WERI-Rb-1 (cell line): Measurements from ENCODE around the gene SPATA20.
A peak's percentile ranks its signal among the peaks of the same experiment; 100 is the strongest.

Source experiments
- DNase-seq: peaks from one replicate; pipeline ENCODE4 v3.0.0-alpha.2; 2020
- H3K27ac ChIP-seq: fragments of 250-450 bp; sonication (Bioruptor Pico); 2 replicates; pipeline ENCODE4 v1.5.1; 2020; ENCODE audit warnings: mild to moderate bottlenecking, moderate library complexity
- H3K27me3 ChIP-seq: fragments of 250-450 bp; sonication (Bioruptor Pico); 2 replicates; pipeline ENCODE4 v1.5.1; 2021; ENCODE audit warnings: mild to moderate bottlenecking, low read depth, moderate library complexity; ENCODE audit not compliant: insufficient read depth, severe bottlenecking
- H3K36me3 ChIP-seq: fragments of 250-450 bp; sonication (Bioruptor Pico); 2 replicates; pipeline ENCODE4 v1.5.1; 2020; ENCODE audit warnings: mild to moderate bottlenecking, moderate library complexity
- H3K4me3 ChIP-seq: 2 replicates; pipeline ENCODE4 v1.5.1; 2011; ENCODE audit warnings: low read depth, mild to moderate bottlenecking, control low read depth, low read length
- H3K9me3 ChIP-seq: fragments of 250-450 bp; sonication (Bioruptor Pico); 2 replicates; pipeline ENCODE4 v1.5.1; 2021; ENCODE audit warnings: mild to moderate bottlenecking, moderate library complexity; ENCODE audit not compliant: severe bottlenecking
- TF ChIP-seq, protein P1 (sequence below): IDR thresholded peaks from 2 replicates; pipeline ENCODE4 v1.5.1; 2011; ENCODE audit warnings: low read depth, mild to moderate bottlenecking, control low read depth, inconsistent platforms, low read length

Gene SPATA20

DNA sequence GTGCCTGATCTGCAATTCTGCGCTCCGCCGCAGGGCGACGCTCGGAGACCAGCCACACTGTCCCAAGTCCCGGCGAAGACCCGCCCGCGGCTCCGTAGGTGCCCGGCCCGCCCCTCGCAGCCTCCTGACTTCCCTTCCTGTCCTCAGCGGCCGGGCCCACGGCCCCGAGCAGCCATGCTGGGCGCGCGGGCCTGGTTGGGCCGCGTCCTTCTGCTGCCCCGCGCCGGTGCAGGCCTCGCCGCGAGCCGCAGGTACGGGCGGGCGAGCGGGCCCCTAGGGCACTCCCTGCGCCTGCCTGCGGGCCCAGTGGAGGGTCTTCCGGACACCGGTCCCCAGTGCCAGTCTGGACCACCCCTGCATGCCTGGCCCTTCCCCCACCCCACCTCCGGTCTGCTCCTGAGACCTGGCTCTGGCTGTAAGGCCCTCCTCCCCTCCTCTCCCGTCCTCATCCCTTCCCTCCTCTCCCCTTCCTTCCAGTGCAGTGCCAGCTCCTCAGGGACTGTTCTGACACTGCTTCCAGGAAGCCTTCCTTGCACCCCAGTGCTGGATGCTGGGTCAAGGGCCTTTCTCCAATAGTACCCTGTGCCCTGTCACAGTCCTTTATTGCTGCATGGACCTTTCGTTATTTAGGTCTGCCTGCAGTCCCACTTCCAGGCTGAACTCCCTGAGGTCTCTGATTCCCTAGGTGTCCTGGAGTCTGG lies at the start of gene SPATA20:
Gene SPATA20 (plus strand): TSS at position 140 of the 701 bp plus-strand sequence. CDS start 35 bp downstream, at position 175.
- Histone ChIP-seq H3K4me3 (peak within 1 kb of the TSS; percentile 37), H3K36me3 (peaks cover 6% of the 10 kb centered on the region), H3K27ac (peak within 1 kb of the TSS; percentile 77), H3K9me3 (no peaks in the 10 kb centered on the region), H3K27me3 (no peaks in the 10 kb centered on the region)
- DNase-seq, result peak; percentile 96
- TF ChIP-seq, protein P1, sequence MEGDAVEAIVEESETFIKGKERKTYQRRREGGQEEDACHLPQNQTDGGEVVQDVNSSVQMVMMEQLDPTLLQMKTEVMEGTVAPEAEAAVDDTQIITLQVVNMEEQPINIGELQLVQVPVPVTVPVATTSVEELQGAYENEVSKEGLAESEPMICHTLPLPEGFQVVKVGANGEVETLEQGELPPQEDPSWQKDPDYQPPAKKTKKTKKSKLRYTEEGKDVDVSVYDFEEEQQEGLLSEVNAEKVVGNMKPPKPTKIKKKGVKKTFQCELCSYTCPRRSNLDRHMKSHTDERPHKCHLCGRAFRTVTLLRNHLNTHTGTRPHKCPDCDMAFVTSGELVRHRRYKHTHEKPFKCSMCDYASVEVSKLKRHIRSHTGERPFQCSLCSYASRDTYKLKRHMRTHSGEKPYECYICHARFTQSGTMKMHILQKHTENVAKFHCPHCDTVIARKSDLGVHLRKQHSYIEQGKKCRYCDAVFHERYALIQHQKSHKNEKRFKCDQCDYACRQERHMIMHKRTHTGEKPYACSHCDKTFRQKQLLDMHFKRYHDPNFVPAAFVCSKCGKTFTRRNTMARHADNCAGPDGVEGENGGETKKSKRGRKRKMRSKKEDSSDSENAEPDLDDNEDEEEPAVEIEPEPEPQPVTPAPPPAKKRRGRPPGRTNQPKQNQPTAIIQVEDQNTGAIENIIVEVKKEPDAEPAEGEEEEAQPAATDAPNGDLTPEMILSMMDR, result peak; percentile 100

DNA sequence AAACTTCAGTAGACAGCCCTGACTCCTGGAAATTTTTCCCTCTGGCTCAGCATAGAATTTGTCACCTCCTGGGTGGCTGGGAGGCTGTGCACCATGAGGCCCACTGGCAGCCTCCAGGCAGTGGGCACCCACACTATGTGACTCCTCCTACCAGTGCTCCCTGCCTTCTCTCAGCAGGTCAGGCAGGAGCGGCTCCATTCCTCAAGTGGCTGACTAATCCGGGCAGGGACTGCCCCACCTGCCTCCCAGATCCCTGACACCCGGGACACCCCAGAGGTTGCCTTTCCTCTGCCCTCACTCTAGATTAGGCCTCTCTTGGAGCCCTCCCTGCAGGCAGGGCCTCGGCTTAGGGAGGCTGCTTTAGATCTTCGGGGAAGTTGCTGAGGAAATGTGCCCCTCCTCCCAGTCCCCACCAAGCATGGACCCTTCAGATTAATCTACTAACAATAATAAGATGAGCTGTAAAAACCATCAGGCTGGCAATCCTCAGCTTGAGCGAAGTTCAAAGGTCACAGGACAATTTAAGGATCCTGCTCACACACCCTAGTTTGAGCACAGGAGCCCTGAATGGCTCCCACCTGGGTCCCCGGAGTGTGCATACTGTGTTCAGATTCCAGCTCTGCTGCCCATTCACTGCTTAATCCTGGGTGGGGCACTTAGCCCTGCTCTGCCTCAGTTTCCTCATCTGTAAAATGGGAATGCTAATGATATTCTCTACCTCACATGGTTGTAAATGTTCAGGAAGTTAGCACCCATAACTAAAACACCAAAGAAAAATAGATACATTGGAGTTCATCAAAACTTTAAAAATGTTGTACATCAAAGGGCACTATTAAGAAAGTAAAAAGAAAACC lies 48.7 kb upstream of the SPATA20 start:
- no peaks in the 10 kb centered on the region for H3K27me3 ChIP-seq
- peak; percentile 54 for DNase-seq
- H3K4me3 ChIP-seq, result no peak overlapping the region

DNA sequence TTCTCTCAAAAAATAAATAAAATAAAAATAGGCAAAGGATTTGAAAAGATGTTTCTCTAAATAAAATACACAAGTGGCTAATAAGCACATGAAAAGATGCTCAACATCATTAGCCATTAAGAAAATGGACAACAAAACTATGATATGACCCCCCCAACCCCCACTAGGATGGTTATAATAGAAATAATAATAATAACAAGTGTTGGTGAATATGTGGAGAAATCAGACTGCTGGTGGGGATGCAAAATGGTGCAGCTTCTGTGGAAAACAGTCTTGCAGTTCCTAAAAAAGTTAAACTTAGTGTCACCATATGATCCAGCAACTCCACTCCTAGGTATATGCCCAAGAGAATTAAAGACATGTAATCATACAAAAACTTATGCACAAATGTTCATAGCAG lies 47.7 kb upstream of the SPATA20 start:
- no peak for DNase-seq
- Histone ChIP-seq H3K27me3 (no peaks in the 10 kb centered on the region), H3K27ac (no peak overlapping the region), H3K9me3 (peaks cover 3% of the 10 kb centered on the region), H3K4me3 (no peak overlapping the region), H3K36me3 (no peaks in the 10 kb centered on the region)
- TF ChIP-seq, protein P1, result no peak

More for the DNA sequence above, 48.7 kb upstream of the SPATA20 start:
- no peaks in the 10 kb centered on the region for H3K36me3 ChIP-seq
- peaks cover 3% of the 10 kb centered on the region for H3K9me3 ChIP-seq
- TF ChIP-seq, protein P1, result no peak
- no peak overlapping the region for H3K27ac ChIP-seq

DNA sequence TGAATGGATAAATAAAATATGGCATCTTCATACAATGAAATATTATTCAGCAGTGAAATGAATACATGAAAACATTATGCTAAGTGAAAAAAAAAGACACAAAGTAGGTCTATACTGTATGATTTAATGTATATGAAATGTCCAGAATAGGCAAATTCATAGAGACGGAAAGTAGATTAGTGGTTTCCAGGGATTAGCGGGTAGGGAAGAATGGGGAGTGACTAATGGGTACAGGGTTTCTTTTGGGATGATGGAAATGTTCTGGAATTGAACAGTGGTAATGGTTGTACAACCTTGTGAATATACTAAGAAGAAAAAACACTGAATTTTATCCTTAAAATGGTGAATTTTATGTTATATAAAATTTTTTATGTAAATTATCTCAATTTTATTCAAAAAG lies 47.3 kb upstream of the SPATA20 start:
- Histone ChIP-seq H3K9me3 (peaks cover 3% of the 10 kb centered on the region), H3K4me3 (no peak overlapping the region), H3K27ac (no peak overlapping the region), H3K27me3 (no peaks in the 10 kb centered on the region), H3K36me3 (no peaks in the 10 kb centered on the region)
- no peak for DNase-seq
- TF ChIP-seq, protein P1, result no peak

DNA sequence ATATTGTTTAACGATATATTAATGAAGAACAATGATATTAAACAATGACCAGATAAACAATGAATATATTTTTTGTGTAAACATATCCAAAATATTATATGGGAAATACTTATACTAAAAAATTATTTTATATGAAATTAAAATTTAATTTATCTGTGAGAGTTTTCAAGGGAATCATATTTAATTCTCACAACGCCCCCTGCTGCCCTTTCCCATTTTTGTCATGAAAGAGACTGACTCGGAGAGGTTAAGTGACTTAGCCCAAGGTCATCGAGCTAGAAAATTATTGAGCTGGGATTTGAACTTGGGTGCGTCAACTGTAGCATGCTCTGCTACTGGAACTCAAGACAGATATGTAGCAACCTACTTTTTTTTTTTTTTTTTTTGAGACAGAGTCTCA lies 45.9 kb upstream of the SPATA20 start:
- peak; percentile 68 for DNase-seq
- Histone ChIP-seq H3K27me3 (no peaks in the 10 kb centered on the region), H3K4me3 (no peak overlapping the region), H3K36me3 (no peaks in the 10 kb centered on the region), H3K27ac (peak overlapping the region; percentile 88), H3K9me3 (peaks cover 3% of the 10 kb centered on the region)
- TF ChIP-seq, protein P1, result peak; percentile 40
